T-cell (primary cell): ENCODE measurements around the gene TRIM31. TPM values are rescaled to one million over a fixed set of nuclear protein-coding genes. Genes with fewer than 3 reads are reported as not detected.
"Not testable (repeated sequence)": the region's sequence is repeated elsewhere in the genome, so short reads cannot be mapped to it uniquely, and the experiment has no call there.

Source experiments
- ATAC-seq, 4 experiments: fragments of 200-7000 bp in 3 of 4; fragments of 150-1000 bp in 1 of 4; cut with Tn5 transposase; replicated peaks in 1 of 4; 1 replicate in 3 of 4; 2 replicates in 1 of 4; pipeline ENCODE4 v1.10.0; 2021; ENCODE audit warnings: moderate library complexity in 3 of 4, mild to moderate bottlenecking in 2 of 4, moderate number of reproducible peaks in 1 of 4
- CTCF ChIA-PET, 2 donors: fragments of 300-600 bp; sonication (Branson Sonifier 250); formaldehyde crosslinking; loops; one replicate each; lab custom pipeline; 2022; ENCODE audit warnings: antibody characterized with exemption in 2 of 2; lab: Charles Lee
- POLR2A ChIA-PET, 2 donors: fragments of 300-600 bp; sonication (Branson Sonifier 250); formaldehyde crosslinking; loops; one replicate each; lab custom pipeline; 2022; ENCODE audit warnings: antibody characterized with exemption in 2 of 2; lab: Charles Lee
- DNase-seq, 35 experiments: peaks; one replicate each; pipeline versions ENCODE4 v3.0.0 to v3.0.0-alpha.2; 2013 to 2023
- H3K27ac ChIP-seq: one replicate; pipeline ENCODE4 v1.5.1; 2013; ENCODE audit warnings: low read length
- H3K27me3 ChIP-seq, 2 experiments: replicated peaks in 1 of 2; 1 replicate in 1 of 2; 2 replicates in 1 of 2; pipeline versions ENCODE4 v1.6.1 to v1.7.0; 2013; ENCODE audit warnings: low read length in 1 of 2, mixed read lengths in 1 of 2; ENCODE audit not compliant: control insufficient read depth in 2 of 2, insufficient read depth in 2 of 2; ENCODE audit errors: extremely low read depth in 1 of 2
- H3K36me3 ChIP-seq, 2 donors: 1 replicate in 1 of 2; 2 replicates in 1 of 2; pipeline versions ENCODE4 v1.6.1 to v1.7.0; 2013; ENCODE audit warnings: low read length in 1 of 2; ENCODE audit not compliant: control insufficient read depth in 2 of 2, insufficient read depth in 1 of 2; ENCODE audit errors: extremely low read depth in 1 of 2
- H3K4me1 ChIP-seq, 2 experiments: 1 replicate in 1 of 2; 2 replicates in 1 of 2; pipeline versions ENCODE4 v1.6.1 to v1.7.0; 2013; ENCODE audit warnings: low read length in 2 of 2, mixed read lengths in 1 of 2; ENCODE audit not compliant: insufficient read depth in 2 of 2, control insufficient read depth in 1 of 2; ENCODE audit errors: extremely low read depth in 1 of 2
- H3K4me3 ChIP-seq, 2 donors: 1 replicate in 1 of 2; 2 replicates in 1 of 2; pipeline versions ENCODE4 v1.5.1 to v1.7.0; 2013; ENCODE audit warnings: mild to moderate bottlenecking in 2 of 2, low read length in 1 of 2, moderate library complexity in 1 of 2; ENCODE audit not compliant: control insufficient read depth in 1 of 2; ENCODE audit errors: extremely low read depth in 1 of 2
- H3K9me3 ChIP-seq: 2 replicates; pipeline ENCODE4 v1.7.0; 2013
- H3K27ac Mint-ChIP-seq, 2 donors: one replicate each; pipeline ENCODE4 v1.8.0; 2020 to 2021; ENCODE audit warnings: mild to moderate bottlenecking in 2 of 2, mixed read lengths in 2 of 2
- H3K27me3 Mint-ChIP-seq, 2 donors: one replicate each; pipeline ENCODE4 v1.8.0; 2021 to 2022; ENCODE audit warnings: mixed read lengths in 2 of 2
- H3K36me3 Mint-ChIP-seq: one replicate; pipeline ENCODE4 v1.8.0; 2021; ENCODE audit warnings: mixed read lengths
- H3K4me1 Mint-ChIP-seq, 3 donors: one replicate each; pipeline ENCODE4 v1.8.0; 2020 to 2022; ENCODE audit warnings: mixed read lengths in 3 of 3, mild to moderate bottlenecking in 1 of 3
- H3K4me3 Mint-ChIP-seq, 3 donors: one replicate each; pipeline ENCODE4 v1.8.0; 2020 to 2022; ENCODE audit warnings: mild to moderate bottlenecking in 3 of 3, mixed read lengths in 3 of 3, moderate library complexity in 3 of 3
- H3K9me3 Mint-ChIP-seq, 3 donors: one replicate each; pipeline ENCODE4 v1.8.0; 2020 to 2022; ENCODE audit warnings: mixed read lengths in 3 of 3
- WGBS: methylation state at CpG from one replicate; pipeline ENCODE4 v1.1.5; 2013; ENCODE audit warnings: missing lambda C conversion rate; ENCODE audit not compliant: insufficient coverage; 5-methylcytosine and 5-hydroxymethylcytosine counted together
- total RNA-seq, 35 experiments: library from RNA in 6 of 35; stranded (reverse) in 6 of 35; fragments of 120-200 nt in 1 of 35; gene quantifications; one replicate each; pipeline versions ENCODE4 v1.2.1 to v1.2.4 and lab custom pipeline; 2013 to 2026

The TRIM31 gene
- total RNA-seq, 5 donors from 2014 or later (not counting 1 experiment from before 2014, with no cell fraction given) = 0.44 TPM; not detected in 4

DNA sequence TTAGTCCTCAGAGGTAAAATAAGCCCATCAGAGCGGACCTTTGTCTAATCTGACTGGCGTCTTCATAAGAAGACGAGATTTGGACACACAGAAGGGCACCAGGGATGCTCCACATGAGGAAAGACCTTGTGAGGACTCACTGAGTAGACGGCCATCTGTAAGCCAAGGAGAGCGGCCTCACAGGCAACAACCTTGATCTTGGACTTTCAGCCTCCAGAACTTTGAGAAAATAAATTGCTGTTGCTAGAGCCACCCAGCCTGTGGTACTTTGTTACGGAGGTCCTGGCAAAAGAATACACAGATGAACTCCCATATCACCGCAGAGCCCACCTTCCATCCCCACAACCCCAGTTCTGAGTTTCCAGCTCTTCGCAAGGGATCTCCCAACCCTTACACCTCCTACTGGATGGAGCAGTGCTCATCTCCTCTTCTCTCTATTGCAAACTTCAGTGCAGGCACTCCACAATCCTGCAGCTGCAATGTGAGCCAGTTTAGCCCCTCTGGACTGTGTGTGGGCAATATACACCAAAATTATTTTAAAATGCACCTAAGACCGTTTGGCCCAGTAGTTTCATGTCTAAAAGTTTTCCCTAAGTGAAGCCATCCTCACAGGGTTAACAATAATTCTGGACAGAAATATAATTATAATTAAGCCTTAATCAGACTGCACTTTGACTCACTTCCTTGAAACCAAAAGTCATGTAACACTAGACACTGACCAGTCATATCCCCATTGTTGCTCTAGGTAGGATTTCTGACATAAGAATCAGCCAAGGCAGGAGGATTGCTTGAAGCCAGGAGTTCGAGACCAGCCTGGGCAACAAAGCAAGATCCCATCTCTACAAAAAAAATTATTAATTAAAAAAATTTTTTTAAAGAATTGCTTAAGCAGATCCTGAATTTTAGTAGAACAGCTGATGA lies 8.8 kb upstream of the TRIM31 start:
- ATAC-seq = no peak
- H3K4me3 ChIP-seq = no peak overlapping the region
- no peaks in the 10 kb centered on the region for H3K9me3 ChIP-seq
- H3K36me3 ChIP-seq = no peaks in the 10 kb centered on the region
- H3K36me3 Mint-ChIP-seq = no peaks in the 10 kb centered on the region
- H3K9me3 Mint-ChIP-seq = no peaks in the 10 kb centered on the region
- H3K4me1 ChIP-seq = no peaks in the 10 kb centered on the region
- peaks cover 26 to 37% of the 10 kb centered on the region in 2 donors for H3K27me3 Mint-ChIP-seq
- no peak overlapping the region for H3K27ac ChIP-seq
- H3K27ac Mint-ChIP-seq = no peak overlapping the region
- H3K4me1 Mint-ChIP-seq = no peaks in the 10 kb centered on the region
- no peak overlapping the region for H3K4me3 Mint-ChIP-seq
- WGBS = 90% methylated on average over 8 of the region's 10 CpGs
- H3K27me3 ChIP-seq = peaks cover 2 to 10% of the 10 kb centered on the region in 2 experiments
- ChIA-PET POLR2A (no interaction called here), CTCF (interaction anchor here in 1 of 2 donors (0.6 to 0.9 kb wide), 2 partner anchors 14 to 19 kb away, joined by 4 to 9 read pairs; no protein-coding TSS in a partner anchor)
- no peak for DNase-seq

DNA sequence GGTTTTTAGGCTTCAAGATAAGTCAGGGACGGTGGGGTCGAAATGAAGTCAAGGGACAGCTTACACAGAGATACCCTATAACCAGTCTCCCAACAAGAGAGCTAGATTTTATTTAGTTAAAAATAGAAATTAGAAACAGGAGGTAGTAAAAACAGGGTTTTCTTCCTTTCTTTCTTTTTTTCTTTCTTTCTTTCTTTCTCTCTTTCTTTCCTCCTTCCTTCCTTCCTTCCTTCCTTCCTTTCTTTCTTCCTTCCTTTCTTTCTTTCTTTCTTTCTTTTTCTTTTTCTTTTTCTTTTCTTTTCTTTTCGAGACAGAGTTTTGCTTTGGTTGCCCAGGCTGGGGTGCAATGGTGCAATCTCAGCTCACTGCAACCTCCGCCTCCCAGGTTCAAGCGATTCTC lies 5.8 kb upstream of the TRIM31 start:
- H3K4me1 ChIP-seq, H3K27ac ChIP-seq, H3K27ac Mint-ChIP-seq, H3K4me1 Mint-ChIP-seq, H3K4me3 ChIP-seq, H3K27me3 ChIP-seq, H3K4me3 Mint-ChIP-seq, H3K36me3 ChIP-seq, ATAC-seq, H3K36me3 Mint-ChIP-seq, POLR2A ChIA-PET, H3K9me3 Mint-ChIP-seq, H3K9me3 ChIP-seq, DNase-seq: not testable (repeated sequence)
- 100% methylated on average over 2 of the region's 5 CpGs for WGBS
- peaks cover 15 to 34% of the 10 kb centered on the region in 2 donors for H3K27me3 Mint-ChIP-seq
- CTCF ChIA-PET = interaction anchor here (0.5 to 2.0 kb wide), 3 partner anchors 13 to 84 kb away, joined by 3 to 7 read pairs (median 5); no protein-coding TSS in a partner anchor

DNA sequence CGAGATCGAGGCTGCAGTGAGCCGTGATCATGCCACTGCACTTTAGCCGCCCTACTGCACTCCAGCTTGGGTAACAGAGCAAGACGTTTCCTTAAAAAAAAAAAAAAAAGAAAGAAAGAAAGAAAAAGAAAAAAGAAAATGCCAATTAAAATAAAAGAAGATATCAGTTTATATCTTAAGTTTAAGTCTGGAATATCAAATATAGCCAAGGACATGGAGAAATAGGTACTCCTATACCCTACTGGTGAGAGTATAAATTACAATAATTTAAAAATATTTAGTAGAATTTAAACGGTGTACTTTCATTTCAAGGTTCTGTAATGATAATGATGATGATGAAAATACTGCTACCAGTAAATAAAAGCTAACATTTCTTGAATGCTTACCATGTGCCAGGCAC lies 3.8 kb upstream of the TRIM31 start:
- Mint-ChIP-seq H3K4me3 (no peak overlapping the region), H3K27ac (no peak overlapping the region), H3K9me3 (no peaks in the 10 kb centered on the region), H3K4me1 (peaks cover 0 to 8% (median 4%) of the 10 kb centered on the region in 3 donors), H3K27me3 (peaks cover 26 to 45% of the 10 kb centered on the region in 2 donors), H3K36me3 (no peaks in the 10 kb centered on the region)
- no peaks in the 10 kb centered on the region for H3K4me1 ChIP-seq
- ChIA-PET CTCF (no interaction called here), POLR2A (no interaction called here)
- H3K4me3 ChIP-seq = no peak overlapping the region
- H3K27me3 ChIP-seq = peaks cover 9 to 16% of the 10 kb centered on the region in 2 experiments
- no peak for DNase-seq
- no peaks in the 10 kb centered on the region for H3K9me3 ChIP-seq
- WGBS = no CpG with 5 or more reads among the region's 6 CpGs
- no peak overlapping the region for H3K27ac ChIP-seq
- H3K36me3 ChIP-seq = no peaks in the 10 kb centered on the region
- no peak for ATAC-seq

- POLR2A ChIA-PET = no interaction called here
- peaks cover 39 to 59% of the 10 kb centered on the region in 2 donors for H3K27me3 Mint-ChIP-seq
Measured at GRCh38 chr6:30113841-30114240, 951 bp upstream of the TRIM31 start.

GRCh38 chr6:30112402-30112994 lies 392 bp downstream of the TRIM31 start:
- 78% methylated on average over 9 of the region's 10 CpGs for WGBS

More at GRCh38 chr6:30113841-30114240, 951 bp upstream of the TRIM31 start:
- no peak overlapping the region for H3K4me3 ChIP-seq
- Mint-ChIP-seq H3K4me3 (no peak overlapping the region), H3K36me3 (no peaks in the 10 kb centered on the region), H3K4me1 (peaks cover 0 to 8% (median 4%) of the 10 kb centered on the region in 3 donors), H3K27ac (no peak overlapping the region), H3K9me3 (no peaks in the 10 kb centered on the region)
- H3K9me3 ChIP-seq = no peaks in the 10 kb centered on the region
- H3K4me1 ChIP-seq = no peaks in the 10 kb centered on the region
- DNase-seq (no peak), ATAC-seq (no peak)
- CTCF ChIA-PET = interaction anchor here in 1 of 2 donors (1.2 kb wide), 1 partner anchor 18 kb away, joined by 5 read pairs; no protein-coding TSS in a partner anchor
- H3K36me3 ChIP-seq = no peaks in the 10 kb centered on the region
- WGBS = no CpG with 5 or more reads among the region's 1 CpG
- H3K27me3 ChIP-seq = peaks cover 13 to 35% of the 10 kb centered on the region in 2 experiments
- H3K27ac ChIP-seq = no peak overlapping the region

DNA sequence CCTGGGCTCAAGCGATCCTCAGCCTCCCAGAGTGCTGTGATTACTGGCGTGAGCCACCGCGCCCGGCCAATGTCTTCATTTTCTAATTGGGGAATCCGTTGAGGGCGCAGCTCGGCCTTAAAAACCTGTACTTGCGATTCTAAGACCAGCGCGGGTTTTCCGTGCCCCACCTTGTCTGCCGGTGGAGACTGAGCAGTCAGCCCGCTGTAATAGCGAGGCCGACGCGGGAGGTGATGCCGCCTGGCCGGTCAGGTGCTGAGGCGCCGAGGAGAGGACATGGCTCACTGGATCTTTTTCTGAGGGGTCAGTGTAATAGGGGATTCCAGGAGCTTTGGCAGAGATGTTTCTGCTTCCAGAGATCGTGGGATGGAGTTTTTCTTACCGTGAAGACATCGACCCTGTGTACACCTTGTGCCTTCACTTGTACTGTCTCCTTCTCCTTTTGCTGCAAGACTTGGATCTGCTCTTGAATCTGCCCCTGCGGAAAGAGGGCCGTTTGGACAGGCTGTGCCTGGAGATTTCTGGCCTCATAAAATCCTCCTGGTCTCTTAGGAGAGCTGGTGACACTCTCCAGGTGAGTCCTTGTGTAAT lies 1.5 kb downstream of the TRIM31 start:
- H3K4me1 ChIP-seq = no peaks in the 10 kb centered on the region
- Mint-ChIP-seq H3K9me3 (no peaks in the 10 kb centered on the region), H3K36me3 (no peaks in the 10 kb centered on the region), H3K4me1 (peaks cover 0 to 8% (median 4%) of the 10 kb centered on the region in 3 donors), H3K27ac (no peak overlapping the region), H3K4me3 (no peak overlapping the region), H3K27me3 (peaks cover 53 to 72% of the 10 kb centered on the region in 2 donors)
- H3K4me3 ChIP-seq = no peak overlapping the region
- peaks cover 12 to 44% of the 10 kb centered on the region in 2 experiments for H3K27me3 ChIP-seq
- no peaks in the 10 kb centered on the region for H3K9me3 ChIP-seq
- no peak for DNase-seq
- H3K27ac ChIP-seq = no peak overlapping the region
- no peak for ATAC-seq
- ChIA-PET CTCF (no interaction called here), POLR2A (no interaction called here)
- 64% methylated on average over 25 of the region's 27 CpGs for WGBS
- no peaks in the 10 kb centered on the region for H3K36me3 ChIP-seq

More at GRCh38 chr6:30112402-30112994, 392 bp downstream of the TRIM31 start:
- Mint-ChIP-seq H3K27me3 (peaks cover 52 to 67% of the 10 kb centered on the region in 2 donors), H3K27ac (no peak overlapping the region), H3K36me3 (no peaks in the 10 kb centered on the region), H3K4me3 (no peak overlapping the region), H3K9me3 (no peaks in the 10 kb centered on the region), H3K4me1 (peaks cover 0 to 8% (median 4%) of the 10 kb centered on the region in 3 donors)
- Histone ChIP-seq H3K4me1 (no peaks in the 10 kb centered on the region), H3K27ac (no peak overlapping the region), H3K4me3 (no peak overlapping the region), H3K36me3 (no peaks in the 10 kb centered on the region), H3K27me3 (peaks cover 13 to 39% of the 10 kb centered on the region in 2 experiments), H3K9me3 (no peaks in the 10 kb centered on the region)
- ChIA-PET CTCF (no interaction called here), POLR2A (no interaction called here)
- no peak for DNase-seq
- ATAC-seq = no peak
